Coronary artery (tissue), 2 donors: Measurements from ENCODE around the gene UMAD1.

Experiments used
- DNase-seq: peaks from one replicate; pipeline ENCODE4 v3.0.0-alpha.2; 2017; ENCODE audit warnings: low spot score
- H3K27ac ChIP-seq, 2 donors: fragments of 200-600 bp; sonication (generic); one replicate each; pipeline ENCODE4 v1.5.1; 2016 to 2019
- H3K4me3 ChIP-seq: fragments of 200-600 bp; sonication (generic); 2 replicates; pipeline ENCODE4 v1.5.1; 2016; ENCODE audit warnings: mild to moderate bottlenecking, moderate library complexity
- TF ChIP-seq, protein P1 (sequence below): fragments of 200-600 bp; sonication (generic); IDR thresholded peaks from one replicate; pipeline ENCODE4 v1.5.1; 2019; ENCODE audit warnings: antibody characterized with exemption

The UMAD1 gene

DNA sequence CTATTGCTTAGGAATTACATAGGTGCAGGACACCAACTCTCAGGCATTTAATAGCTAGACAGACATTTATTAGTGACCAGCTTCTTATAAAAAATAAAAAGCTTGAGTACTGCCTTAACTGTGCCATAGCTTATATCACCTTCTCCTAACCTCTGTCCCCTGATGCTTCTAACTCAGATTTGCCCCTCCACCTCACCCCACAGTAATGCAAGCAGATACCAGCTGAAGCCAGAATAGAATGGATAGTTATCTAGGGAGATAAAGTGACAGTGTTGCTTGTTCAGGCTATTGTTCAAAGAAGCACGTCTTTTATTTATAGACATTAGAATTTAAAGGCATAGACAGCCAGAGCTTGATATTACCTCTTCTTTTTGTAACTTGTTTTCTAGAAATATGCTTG is 228.5 kb downstream of the UMAD1 start:
- no peak overlapping the region for H3K27ac ChIP-seq
- TF ChIP-seq, protein P1, sequence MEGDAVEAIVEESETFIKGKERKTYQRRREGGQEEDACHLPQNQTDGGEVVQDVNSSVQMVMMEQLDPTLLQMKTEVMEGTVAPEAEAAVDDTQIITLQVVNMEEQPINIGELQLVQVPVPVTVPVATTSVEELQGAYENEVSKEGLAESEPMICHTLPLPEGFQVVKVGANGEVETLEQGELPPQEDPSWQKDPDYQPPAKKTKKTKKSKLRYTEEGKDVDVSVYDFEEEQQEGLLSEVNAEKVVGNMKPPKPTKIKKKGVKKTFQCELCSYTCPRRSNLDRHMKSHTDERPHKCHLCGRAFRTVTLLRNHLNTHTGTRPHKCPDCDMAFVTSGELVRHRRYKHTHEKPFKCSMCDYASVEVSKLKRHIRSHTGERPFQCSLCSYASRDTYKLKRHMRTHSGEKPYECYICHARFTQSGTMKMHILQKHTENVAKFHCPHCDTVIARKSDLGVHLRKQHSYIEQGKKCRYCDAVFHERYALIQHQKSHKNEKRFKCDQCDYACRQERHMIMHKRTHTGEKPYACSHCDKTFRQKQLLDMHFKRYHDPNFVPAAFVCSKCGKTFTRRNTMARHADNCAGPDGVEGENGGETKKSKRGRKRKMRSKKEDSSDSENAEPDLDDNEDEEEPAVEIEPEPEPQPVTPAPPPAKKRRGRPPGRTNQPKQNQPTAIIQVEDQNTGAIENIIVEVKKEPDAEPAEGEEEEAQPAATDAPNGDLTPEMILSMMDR, result no peak
- no peak overlapping the region for H3K4me3 ChIP-seq
- no peak for DNase-seq

GRCh38 chr7:7869651-7870050 is 229.1 kb downstream of the UMAD1 start:
- Histone ChIP-seq H3K27ac (no peak overlapping the region), H3K4me3 (no peak overlapping the region)
- DNase-seq, result no peak
- TF ChIP-seq, protein P1, result no peak

- Histone ChIP-seq H3K4me3 (no peak overlapping the region), H3K27ac (no peak overlapping the region)
- no peak for DNase-seq
- TF ChIP-seq, protein P1, result no peak
Observed at GRCh38 chr7:7870555-7870954, 230.0 kb downstream of the UMAD1 start.

DNA sequence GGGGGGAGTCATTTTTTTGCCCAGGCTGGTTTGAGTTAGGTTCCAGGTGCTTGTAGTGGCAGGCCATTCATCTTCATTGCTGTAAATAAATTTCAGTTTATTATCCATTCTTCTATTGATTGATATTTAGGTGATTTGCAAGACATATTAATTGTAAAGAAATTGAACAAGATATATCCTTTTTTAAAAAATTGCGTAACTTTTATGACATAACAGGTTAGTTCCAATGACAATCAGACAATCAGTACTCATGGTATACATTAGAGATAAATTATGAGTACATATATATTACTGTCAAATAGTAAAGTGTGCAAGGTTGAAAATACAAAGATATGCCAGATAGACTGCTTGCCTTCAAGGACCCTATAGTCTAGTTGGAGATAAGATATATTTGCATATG is 235.9 kb downstream of the UMAD1 start:
- Histone ChIP-seq H3K27ac (no peak overlapping the region), H3K4me3 (no peak overlapping the region)
- no peak for DNase-seq
- TF ChIP-seq, protein P1, result no peak

- H3K27ac ChIP-seq, result no peak overlapping the region
- no peak for DNase-seq
- no peak overlapping the region for H3K4me3 ChIP-seq
- TF ChIP-seq, protein P1, result no peak
Observed at GRCh38 chr7:7881581-7881980, 241.0 kb downstream of the UMAD1 start.

DNA sequence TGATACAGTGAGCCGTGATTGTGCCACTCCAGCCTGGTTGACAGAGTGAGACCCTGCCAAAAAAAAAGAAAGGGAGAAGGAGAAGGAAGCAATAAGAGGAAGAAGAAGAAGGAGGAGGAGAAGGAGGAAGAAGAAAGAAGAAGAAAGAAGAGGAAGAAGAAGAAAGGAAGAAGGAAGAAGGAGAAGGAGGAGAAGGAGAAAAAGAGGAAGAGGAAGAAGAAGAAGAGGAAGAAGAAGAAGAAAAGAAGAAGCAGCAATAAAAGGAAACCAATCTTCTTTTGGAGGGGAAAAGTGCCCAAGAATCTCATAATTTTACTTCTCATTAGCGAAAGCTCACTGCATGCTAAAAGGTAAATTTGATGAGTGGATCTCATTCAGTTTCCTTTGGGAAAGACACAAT is 242.3 kb downstream of the UMAD1 start:
- DNase-seq, result no peak
- H3K27ac ChIP-seq, result no peak overlapping the region
- H3K4me3 ChIP-seq, result no peak overlapping the region
- TF ChIP-seq, protein P1, result no peak

DNA sequence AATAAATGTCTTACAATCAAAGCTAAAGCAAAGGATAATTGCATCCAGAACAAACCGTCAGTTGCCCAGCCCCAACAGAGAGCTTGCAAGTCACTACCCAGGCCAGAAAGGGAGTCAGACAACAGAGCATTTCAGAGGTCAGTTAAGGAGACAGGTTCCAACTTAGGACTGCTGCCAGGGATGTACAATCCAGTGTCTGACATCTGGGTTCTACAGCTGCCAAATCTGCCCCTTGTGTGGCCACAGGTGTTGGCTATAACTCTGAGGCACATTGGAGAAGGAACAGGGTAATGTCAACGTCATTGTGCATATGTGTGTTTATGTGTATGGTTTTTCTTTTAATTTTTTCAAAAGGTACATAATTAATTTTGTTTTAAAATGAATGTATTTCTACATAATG is 242.8 kb downstream of the UMAD1 start:
- Histone ChIP-seq H3K4me3 (no peak overlapping the region), H3K27ac (no peak overlapping the region)
- DNase-seq, result no peak
- TF ChIP-seq, protein P1, result no peak
